Measurements from ENCODE around the gene BPIFB1.

DNA sequence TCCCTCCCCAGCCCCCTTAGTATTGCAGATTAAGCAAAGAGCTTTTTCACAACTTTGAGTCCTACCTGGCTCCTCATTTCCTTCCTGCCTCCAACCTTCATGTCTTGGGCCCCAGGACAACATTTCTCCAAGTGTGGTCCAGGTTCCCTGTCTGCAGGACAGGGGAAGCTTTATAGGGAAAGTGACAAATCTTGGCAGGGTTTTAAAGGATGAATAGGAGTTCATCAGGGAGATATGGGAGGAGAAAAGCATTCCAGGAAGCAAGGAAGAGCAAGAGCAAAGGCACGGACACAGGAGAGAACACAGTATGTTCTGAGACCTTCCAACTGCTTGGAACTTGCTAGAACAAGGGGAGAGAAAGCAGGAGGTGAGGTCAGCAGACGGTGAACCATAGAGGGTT lies 1.9 kb downstream of the BPIFB1 start:
- TF ChIP-seq CTCF (IDR thresholded peaks at IDR 0.05; ENCODE audit: low read length) (no peak), EZH2 (IDR thresholded peaks at IDR 0.05; ENCODE audit: borderline replicate concordance, low read length) (no peak)
